Neural progenitor cell (in vitro differentiated cells): ENCODE measurements around the gene ZFYVE21. TPM values are rescaled to one million over a fixed set of nuclear protein-coding genes. Genes with fewer than 3 reads are reported as not detected.

Experiments
- DNase-seq: peaks from one replicate; pipeline ENCODE4 v3.0.0-alpha.2; 2016; ENCODE audit warnings: low spot score
- H2AFZ ChIP-seq: fragments of 200-600 bp; sonication (generic); replicated peaks from 2 replicates; pipeline ENCODE4 v1.6.1; 2016; ENCODE audit warnings: antibody characterized with exemption
- H3F3A ChIP-seq: fragments of 200-600 bp; sonication (generic); 2 replicates; pipeline ENCODE4 v1.6.1; 2016; ENCODE audit warnings: antibody characterized with exemption, low read depth
- H3K27ac ChIP-seq: fragments of 200-600 bp; sonication (generic); 2 replicates; pipeline ENCODE4 v1.5.1; 2016; ENCODE audit warnings: mild to moderate bottlenecking
- H3K27me3 ChIP-seq: fragments of 200-600 bp; sonication (generic); 2 replicates; pipeline ENCODE4 v1.6.1; 2016; ENCODE audit warnings: mild to moderate bottlenecking, moderate library complexity
- H3K36me3 ChIP-seq: fragments of 200-600 bp; sonication (generic); 2 replicates; pipeline ENCODE4 v1.5.1; 2016
- H3K4me1 ChIP-seq: fragments of 200-600 bp; sonication (generic); 2 replicates; pipeline ENCODE4 v1.6.1; 2016; ENCODE audit warnings: mixed run types
- H3K4me2 ChIP-seq: fragments of 200-600 bp; sonication (generic); 2 replicates; pipeline ENCODE4 v1.6.1; 2016
- H3K4me3 ChIP-seq: fragments of 200-600 bp; sonication (generic); 2 replicates; pipeline ENCODE4 v1.5.1; 2016
- H3K79me2 ChIP-seq: fragments of 200-600 bp; sonication (generic); 2 replicates; pipeline ENCODE4 v1.6.1; 2016; ENCODE audit warnings: low read depth
- H3K9ac ChIP-seq: fragments of 200-600 bp; sonication (generic); 2 replicates; pipeline ENCODE4 v1.6.1; 2016
- H3K9me3 ChIP-seq: fragments of 200-600 bp; sonication (generic); 2 replicates; pipeline ENCODE4 v1.5.1; 2016; ENCODE audit warnings: low read depth
- H4K20me1 ChIP-seq: fragments of 200-600 bp; sonication (generic); 2 replicates; pipeline ENCODE4 v1.6.1; 2016; ENCODE audit warnings: low read depth
- H3K27ac Mint-ChIP-seq: 3 replicates; pipeline ENCODE4 v1.8.0; 2021; ENCODE audit warnings: mixed read lengths
- H3K27me3 Mint-ChIP-seq: 2 replicates; pipeline ENCODE4 v1.8.0; 2022; ENCODE audit warnings: low read depth, mild to moderate bottlenecking, inconsistent platforms, moderate library complexity, mixed read lengths; ENCODE audit not compliant: insufficient read depth
- H3K36me3 Mint-ChIP-seq: 3 replicates; pipeline ENCODE4 v1.8.0; 2021; ENCODE audit warnings: mixed read lengths
- H3K4me1 Mint-ChIP-seq: 3 replicates; pipeline ENCODE4 v1.8.0; 2021; ENCODE audit warnings: mixed read lengths
- H3K4me3 Mint-ChIP-seq: 3 replicates; pipeline ENCODE4 v1.8.0; 2021; ENCODE audit warnings: mild to moderate bottlenecking, moderate library complexity, mixed read lengths
- H3K9me3 Mint-ChIP-seq: 3 replicates; pipeline ENCODE4 v1.8.0; 2020; ENCODE audit warnings: mixed read lengths
- EZH2 ChIP-seq: fragments of 200-600 bp; sonication (generic); IDR thresholded peaks from 2 replicates; pipeline ENCODE4 v1.6.1; 2017; ENCODE audit warnings: antibody characterized with exemption, mild to moderate bottlenecking, moderate library complexity
- EZH2phosphoT487 ChIP-seq: fragments of 200-600 bp; sonication (generic); IDR thresholded peaks from 2 replicates; pipeline ENCODE4 v1.6.1; 2017; ENCODE audit warnings: antibody characterized with exemption
- total RNA-seq: library from RNA; depleted of rRNA; stranded (reverse); fragments of >200 nt; gene quantifications from 2 replicates; pipeline ENCODE4 v1.2.3, GENCODE V29; 2015; ENCODE audit warnings: low replicate concordance
- TF ChIP-seq, protein P1 (sequence below): fragments of 200-600 bp; sonication (generic); IDR thresholded peaks from 2 replicates; pipeline ENCODE4 v1.5.1; 2017; ENCODE audit warnings: antibody characterized with exemption, mild to moderate bottlenecking

The ZFYVE21 gene
- total RNA-seq, 1 donor from 2014 or later, result 46.2 TPM

DNA sequence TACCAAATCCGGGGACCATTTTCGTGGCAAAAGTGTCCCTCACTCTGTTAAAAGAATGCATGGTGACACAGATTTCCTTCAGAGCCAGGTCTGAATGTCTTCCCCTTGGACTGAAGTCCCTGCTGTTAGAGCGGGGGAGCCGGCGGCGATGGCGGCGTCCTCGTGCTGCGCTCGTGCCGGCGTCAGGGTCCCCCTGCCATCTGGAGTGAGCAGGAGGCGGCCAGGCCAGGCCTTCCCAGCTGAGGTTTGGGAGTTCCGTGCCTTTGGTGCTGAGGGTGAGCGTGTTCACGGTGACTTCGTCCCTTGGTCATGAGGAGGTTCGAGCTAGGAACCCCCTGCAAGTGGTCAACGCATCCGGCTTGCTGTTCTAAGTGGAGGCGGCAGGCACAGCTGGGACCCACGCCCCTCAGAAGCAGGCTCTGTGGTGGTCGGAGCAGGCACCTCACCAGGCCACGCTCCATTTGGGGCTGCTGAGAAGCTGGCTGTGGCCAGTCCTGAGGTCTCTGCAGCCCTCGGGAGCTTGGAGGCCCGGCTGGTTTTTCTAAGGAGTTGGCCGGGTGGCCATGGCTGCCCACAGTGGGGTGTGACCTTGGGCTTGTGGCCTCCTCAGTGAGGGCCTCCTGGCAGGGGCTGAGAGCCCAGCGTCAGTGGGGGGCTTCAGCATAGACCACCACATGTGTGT is 9.5 kb downstream of the ZFYVE21 start:
- Histone ChIP-seq H3F3A (no peaks in the 10 kb centered on the region), H3K27me3 (no peaks in the 10 kb centered on the region), H3K4me1 (no peaks in the 10 kb centered on the region), H3K36me3 (no peaks in the 10 kb centered on the region), H3K27ac (no peak overlapping the region), H3K4me3 (no peak overlapping the region), H3K9me3 (no peaks in the 10 kb centered on the region), H2AFZ (no peak overlapping the region), H3K4me2 (no peak overlapping the region), H3K79me2 (peaks cover 48% of the 10 kb centered on the region), H4K20me1 (peaks cover 58% of the 10 kb centered on the region), H3K9ac (no peak overlapping the region)
- TF ChIP-seq, protein P1, sequence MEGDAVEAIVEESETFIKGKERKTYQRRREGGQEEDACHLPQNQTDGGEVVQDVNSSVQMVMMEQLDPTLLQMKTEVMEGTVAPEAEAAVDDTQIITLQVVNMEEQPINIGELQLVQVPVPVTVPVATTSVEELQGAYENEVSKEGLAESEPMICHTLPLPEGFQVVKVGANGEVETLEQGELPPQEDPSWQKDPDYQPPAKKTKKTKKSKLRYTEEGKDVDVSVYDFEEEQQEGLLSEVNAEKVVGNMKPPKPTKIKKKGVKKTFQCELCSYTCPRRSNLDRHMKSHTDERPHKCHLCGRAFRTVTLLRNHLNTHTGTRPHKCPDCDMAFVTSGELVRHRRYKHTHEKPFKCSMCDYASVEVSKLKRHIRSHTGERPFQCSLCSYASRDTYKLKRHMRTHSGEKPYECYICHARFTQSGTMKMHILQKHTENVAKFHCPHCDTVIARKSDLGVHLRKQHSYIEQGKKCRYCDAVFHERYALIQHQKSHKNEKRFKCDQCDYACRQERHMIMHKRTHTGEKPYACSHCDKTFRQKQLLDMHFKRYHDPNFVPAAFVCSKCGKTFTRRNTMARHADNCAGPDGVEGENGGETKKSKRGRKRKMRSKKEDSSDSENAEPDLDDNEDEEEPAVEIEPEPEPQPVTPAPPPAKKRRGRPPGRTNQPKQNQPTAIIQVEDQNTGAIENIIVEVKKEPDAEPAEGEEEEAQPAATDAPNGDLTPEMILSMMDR, result no peak
- TF ChIP-seq EZH2phosphoT487 (no peak), EZH2 (no peak)
- no peak overlapping the region for H3K27ac Mint-ChIP-seq
- H3K4me3 Mint-ChIP-seq, result no peak overlapping the region
- H3K4me1 Mint-ChIP-seq, result peaks cover 8% of the 10 kb centered on the region
- no peaks in the 10 kb centered on the region for H3K9me3 Mint-ChIP-seq
- H3K27me3 Mint-ChIP-seq, result peaks cover 3% of the 10 kb centered on the region
- H3K36me3 Mint-ChIP-seq, result peaks cover 7% of the 10 kb centered on the region
- DNase-seq, result no peak

DNA sequence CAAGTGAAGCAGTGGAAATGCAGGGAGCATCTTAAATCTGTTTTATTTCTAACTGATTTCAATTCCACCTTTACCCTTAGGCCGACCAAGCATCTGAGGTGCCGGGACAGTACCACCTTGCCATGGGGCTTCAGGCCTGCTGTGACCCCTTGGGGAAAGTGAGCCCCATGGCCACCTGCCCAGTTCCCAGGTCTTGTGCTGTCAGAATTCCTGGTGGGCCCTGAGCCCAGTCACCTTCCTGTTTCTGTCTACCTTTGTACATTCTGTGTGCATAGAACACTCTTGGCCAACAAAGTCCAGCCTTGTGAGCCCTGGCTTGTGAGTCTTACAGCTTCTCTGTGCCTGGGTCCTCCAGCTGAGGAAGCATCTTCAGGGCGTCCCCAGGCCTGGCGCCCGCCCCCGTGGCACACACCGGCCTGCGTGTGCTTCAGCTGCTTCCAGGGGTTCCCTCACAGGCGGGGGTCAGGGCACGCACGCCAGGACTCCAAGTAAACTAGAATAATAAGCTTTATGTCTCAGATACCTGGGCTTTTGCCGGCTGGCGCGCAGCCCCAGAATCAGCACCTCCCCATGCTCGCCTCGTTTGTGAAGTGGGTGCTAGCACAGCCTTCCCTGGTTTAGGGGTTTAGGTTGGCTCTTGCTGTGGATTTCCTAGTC is 10.3 kb downstream of the ZFYVE21 start:
- H3K36me3 Mint-ChIP-seq, result peaks cover 7% of the 10 kb centered on the region
- H3K79me2 ChIP-seq, result peaks cover 41% of the 10 kb centered on the region
- TF ChIP-seq EZH2 (no peak), EZH2phosphoT487 (no peak)
- TF ChIP-seq, protein P1, result no peak
- H3K27me3 Mint-ChIP-seq, result peaks cover 3% of the 10 kb centered on the region
- no peaks in the 10 kb centered on the region for H3K9me3 Mint-ChIP-seq
- no peak overlapping the region for H3K4me2 ChIP-seq
- no peaks in the 10 kb centered on the region for H3K4me1 ChIP-seq
- H3K36me3 ChIP-seq, result no peaks in the 10 kb centered on the region
- no peak for DNase-seq
- peaks cover 51% of the 10 kb centered on the region for H4K20me1 ChIP-seq
- H2AFZ ChIP-seq, result no peak overlapping the region
- H3K4me3 Mint-ChIP-seq, result no peak overlapping the region
- no peaks in the 10 kb centered on the region for H3K27me3 ChIP-seq
- H3K27ac Mint-ChIP-seq, result no peak overlapping the region
- H3K27ac ChIP-seq, result no peak overlapping the region
- no peaks in the 10 kb centered on the region for H3K9me3 ChIP-seq
- no peaks in the 10 kb centered on the region for H3F3A ChIP-seq
- no peak overlapping the region for H3K9ac ChIP-seq
- H3K4me3 ChIP-seq, result no peak overlapping the region
- H3K4me1 Mint-ChIP-seq, result peaks cover 3% of the 10 kb centered on the region

DNA sequence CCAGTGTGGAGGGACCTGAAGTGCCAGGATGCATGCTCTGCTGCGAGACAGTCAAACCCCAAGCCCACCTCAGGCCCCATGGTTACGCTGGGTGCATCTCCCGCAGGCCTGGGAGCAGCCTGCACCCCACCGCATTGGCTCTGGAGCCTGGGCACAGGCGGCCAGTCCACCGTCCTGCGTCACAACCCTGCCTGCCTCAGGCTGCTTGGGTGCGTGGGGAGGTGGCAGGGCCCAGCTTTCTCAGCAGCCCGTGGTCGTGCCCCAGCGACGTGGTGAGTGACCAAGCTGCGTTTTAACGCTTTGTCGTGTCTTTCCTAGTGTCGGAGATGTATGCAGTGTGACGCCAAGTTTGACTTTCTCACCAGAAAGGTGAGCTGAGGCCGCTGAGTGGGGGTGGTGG is 10.9 kb downstream of the ZFYVE21 start:
- Histone ChIP-seq H3F3A (no peaks in the 10 kb centered on the region), H3K36me3 (no peaks in the 10 kb centered on the region), H3K9ac (no peak overlapping the region), H4K20me1 (peaks cover 45% of the 10 kb centered on the region), H3K27me3 (no peaks in the 10 kb centered on the region), H2AFZ (no peak overlapping the region), H3K27ac (no peak overlapping the region), H3K9me3 (no peaks in the 10 kb centered on the region), H3K79me2 (peaks cover 36% of the 10 kb centered on the region), H3K4me3 (no peak overlapping the region), H3K4me2 (no peak overlapping the region), H3K4me1 (no peaks in the 10 kb centered on the region)
- TF ChIP-seq, protein P1, result no peak
- no peak for TF ChIP-seq EZH2phosphoT487
- Mint-ChIP-seq H3K4me1 (peaks cover 3% of the 10 kb centered on the region), H3K27ac (no peak overlapping the region), H3K4me3 (no peak overlapping the region), H3K36me3 (peaks cover 7% of the 10 kb centered on the region), H3K9me3 (no peaks in the 10 kb centered on the region), H3K27me3 (peaks cover 3% of the 10 kb centered on the region)
- no peak for DNase-seq
